ENCODE data around the gene RHOA. TPM values are rescaled to one million over a fixed set of nuclear protein-coding genes. Genes with fewer than 3 reads are reported as not detected.

RHOA gene
- total and polyA plus RNA-seq, 2 of the 4 experiments (the other 2 are of a cell fraction): 383 to 879 TPM

DNA sequence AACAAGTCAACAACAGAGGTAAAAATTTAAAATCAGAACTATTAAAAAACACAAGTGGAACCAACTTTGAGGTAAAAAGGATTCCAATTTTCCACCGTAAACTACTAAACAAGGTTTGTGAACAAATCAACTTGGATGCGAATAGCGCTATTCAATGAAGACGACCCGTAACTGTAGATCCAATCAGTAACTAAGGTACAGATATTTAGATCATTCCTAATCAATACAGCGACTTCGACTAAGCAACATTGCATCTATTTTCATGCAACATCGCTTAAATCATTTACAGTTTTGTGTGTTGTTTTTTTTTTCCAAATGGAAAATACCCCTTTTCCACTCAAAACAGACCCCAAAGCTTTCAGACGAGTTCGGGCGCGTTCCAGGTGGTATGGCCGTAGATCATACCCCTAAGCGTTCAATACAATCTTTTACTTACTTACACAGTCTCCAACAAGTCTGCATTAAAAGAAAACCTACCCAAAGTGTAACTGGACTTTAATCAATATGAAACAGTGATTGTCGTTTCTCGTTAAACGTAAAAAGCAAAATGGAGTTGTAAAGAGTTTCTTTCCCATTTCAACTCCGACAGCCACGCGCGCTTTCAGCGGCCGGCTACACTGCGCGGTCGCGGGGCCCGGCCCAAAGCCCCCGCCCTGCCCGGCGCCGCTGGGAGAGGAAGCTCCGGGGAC is 786 bp downstream of the RHOA start:
- dilution Hi-C loops (cut with HindIII; ENCODE audit: low sequenced_read_pairs, unreplicated experiment) (no loop called here), intact Hi-C loops (cut with micrococcal nuclease) (loop anchor here (2.0 to 5.0 kb wide), 3 partner anchors 48 to 261 kb away; partner anchors contain the start of genes APEH and USP4), in situ Hi-C loops (cut with MboI; ENCODE audit: low sequenced_read_pairs) (loop anchor here (5.0 kb wide), 1 partner anchor 59 kb away; no protein-coding TSS in a partner anchor)
- no peak overlapping the region for H3K18ac ChIP-seq (ENCODE audit: low read depth, low read length)
- H3K23ac ChIP-seq (ENCODE audit: low read depth, low read length): peak overlapping the region; percentile 77
- H2AFZ ChIP-seq (replicated peaks; ENCODE audit: low read length, poor library complexity): peak overlapping the region; percentile 92
- no TSS peak for BruUV-seq (replicated peaks)
- H2AK9ac ChIP-seq (replicated peaks; ENCODE audit: low read depth, low read length, poor library complexity): peak overlapping the region; percentile 98
- TF ChIP-seq RCOR1 (IDR thresholded peaks at IDR 0.05; ENCODE audit: insufficient replicate concordance, low read length): no peak
- TF ChIP-seq RFX5 (IDR thresholded peaks at IDR 0.05; ENCODE audit: low read depth, low read length): no peak
- no peak for TF ChIP-seq POLR2A (IDR thresholded peaks at IDR 0.05; ENCODE audit: low read depth, low read length)
- TF ChIP-seq RAD21 (IDR thresholded peaks at IDR 0.05; ENCODE audit: low read length): no peak
- no peak for TF ChIP-seq NFE2L2 (IDR thresholded peaks at IDR 0.05; ENCODE audit: low read depth, low read length)
- no peak for TF ChIP-seq USF2 (IDR thresholded peaks at IDR 0.05; ENCODE audit: low read depth, low read length)
- no peak for TF ChIP-seq ELK1 (IDR thresholded peaks at IDR 0.05; ENCODE audit: borderline replicate concordance, low read depth, low read length)
- TF ChIP-seq SMC3 (IDR thresholded peaks at IDR 0.05; ENCODE audit: low read depth, low read length): no peak
- peak; percentile 45; the same call in 1 of the 2 replicates for TF ChIP-seq MXI1 (IDR thresholded peaks at IDR 0.05; ENCODE audit: borderline replicate concordance, low read depth, low read length)
- no peak for TF ChIP-seq FOS (IDR thresholded peaks at IDR 0.05; ENCODE audit: low read depth, low read length)
- TF ChIP-seq CHD1 (IDR thresholded peaks at IDR 0.05; ENCODE audit: low read depth, low read length): 0 out of 2 replicates have a peak, but pooled peaks have one; percentile 19
- H3K79me1 ChIP-seq (ENCODE audit: low read depth in 1 of 2, low read length in 2 of 2): peaks cover 12 to 41% of the 10 kb centered on the region in 2 experiments; a peak in 3 of 4 replicates
- peaks cover 52% of the 10 kb centered on the region for H4K20me1 ChIP-seq (ENCODE audit: insufficient read depth, low read length)
- H3K9me1 ChIP-seq (ENCODE audit: insufficient read depth, low read length): peaks cover 21% of the 10 kb centered on the region
- 0 out of 2 replicates have a peak overlapping the region, but pooled peaks have one; percentile 23 for H4K91ac ChIP-seq (ENCODE audit: insufficient read depth, low read depth, low read length)
- H2BK120ac ChIP-seq (ENCODE audit: low read depth, low read length): no peak overlapping the region
- peak overlapping the region; percentile 96 for H3K27ac ChIP-seq (ENCODE audit: insufficient read depth, low read length)
- no peaks in the 10 kb centered on the region for H3K9me3 ChIP-seq (ENCODE audit: control insufficient read depth, insufficient read depth, low read length)
- peak overlapping the region; percentile 78 for H3K4me3 ChIP-seq (ENCODE audit: insufficient read depth, low read depth, low read length)
- H4K5ac ChIP-seq (ENCODE audit: low read depth, low read length): no peak overlapping the region
- ChIA-PET CTCF (interaction anchor here (0.6 kb wide), 1 partner anchor 12 kb away, joined by 3 read pairs; no protein-coding TSS in a partner anchor), POLR2A (ENCODE audit: unreplicated experiment) (interaction anchor here (0.7 to 1.1 kb wide), 2 partner anchors 10 to 60 kb away, joined by 3 to 6 read pairs; no protein-coding TSS in a partner anchor)
- peak overlapping the region; percentile 97 for H3K4ac ChIP-seq (ENCODE audit: low read depth, low read length)
- H3K36me3 ChIP-seq (ENCODE audit: control insufficient read depth, insufficient read depth, low read length): peaks cover 12% of the 10 kb centered on the region
- 0% methylated on average over 1 of the region's 33 CpGs; no CpG with 5 or more reads in 1 of the 2 experiments for WGBS, 2 experiments (ENCODE audit: extremely low coverage in 2 of 2, insufficient read length in 1 of 2)
- ATAC-seq (ENCODE audit: low read depth): no peak
- no peak overlapping the region for H2BK20ac ChIP-seq (ENCODE audit: low read depth, low read length)
- H3K9ac ChIP-seq (ENCODE audit: low read depth, low read length): peak overlapping the region; percentile 97
- H3K4me2 ChIP-seq (ENCODE audit: low read depth, low read length): peak overlapping the region; percentile 98
- no peak for DNase-seq
- H3K14ac ChIP-seq (replicated peaks; ENCODE audit: low read depth, low read length): peak overlapping the region; percentile 86
- peaks cover 9% of the 10 kb centered on the region for H3K4me1 ChIP-seq (ENCODE audit: control insufficient read depth, insufficient read depth, low read length)
- H2BK5ac ChIP-seq (ENCODE audit: low read depth, low read length, poor library complexity, severe bottlenecking): peak overlapping the region; percentile 97
- peak overlapping the region; percentile 77 for H3K56ac ChIP-seq (ENCODE audit: extremely low read depth, insufficient read depth, low read length)
- H4K8ac ChIP-seq (ENCODE audit: low read depth in 2 of 2, low read length in 2 of 2): peak overlapping the region in 1 of 2 experiments; percentile 51; a peak in 3 of 4 replicates
- H2BK15ac ChIP-seq (ENCODE audit: low read depth, low read length): no peak overlapping the region
- no peaks in the 10 kb centered on the region for H3K27me3 ChIP-seq (ENCODE audit: control insufficient read depth, insufficient read depth, low read length)
- H2AK5ac ChIP-seq (ENCODE audit: low read depth, low read length): peak overlapping the region; percentile 44

Measured in IMR-90 (cell line).